GM12878 (cell line): ENCODE results near the gene CFAP54. TPM values are rescaled to one million over a fixed set of nuclear protein-coding genes. Genes with fewer than 3 reads are reported as not detected.

Experiments used
- ATAC-seq: fragments of 200-7000 bp; cut with Tn5 transposase; 3 replicates; pipeline ENCODE4 v1.9.1; 2020; ENCODE audit warnings: mild to moderate bottlenecking, moderate library complexity
- BruUV-seq: library from RNA; stranded (reverse); fragments of 400-500 nt; replicated peaks from 2 replicates; lab custom pipeline; 2021; lab: Mats Ljungman, UMichigan
- CTCF ChIA-PET: fragments of 300-600 bp; sonication (Branson Sonifier 250); formaldehyde crosslinking; extraction: SDS; loops from one replicate; lab custom pipeline; 2021; ENCODE audit warnings: inconsistent platforms; lab: Yijun Ruan, JAX
- POLR2A ChIA-PET: fragments of 350-600 bp; formaldehyde crosslinking; extraction: SDS; loops from one replicate; lab custom pipeline; 2021; ENCODE audit warnings: inconsistent platforms; lab: Charles Lee
- RAD21 ChIA-PET: fragments of 300-600 bp; sonication (Branson Sonifier 250); formaldehyde crosslinking; loops from one replicate; lab custom pipeline; 2023; ENCODE audit warnings: antibody characterized with exemption; ENCODE audit not compliant: unreplicated experiment; lab: Charles Lee
- SMC1A ChIA-PET: fragments of 300-600 bp; sonication (Branson Sonifier 250); formaldehyde crosslinking; loops from one replicate; lab custom pipeline; 2023; ENCODE audit not compliant: unreplicated experiment, uncharacterized antibody; lab: Charles Lee
- DNase-seq: peaks from one replicate; pipeline ENCODE4 v3.0.0-alpha.2; 2011; ENCODE audit warnings: low read depth, low spot score
- FAIRE-seq: peaks from 3 replicates; lab custom pipeline; 2011; peaks lifted over from hg19 to GRCh38; lab: Jason Lieb, UNC
- H2AFZ ChIP-seq: 2 replicates; pipeline ENCODE4 v1.6.0; 2011; ENCODE audit warnings: low read depth, low read length, control low read depth; ENCODE audit not compliant: control insufficient read depth
- H3K27ac ChIP-seq: 2 replicates; pipeline ENCODE4 v1.5.1; 2011; ENCODE audit warnings: control low read depth; ENCODE audit not compliant: control insufficient read depth, insufficient read depth
- H3K27me3 ChIP-seq, 2 experiments: replicated peaks in 1 of 2; 2 replicates each; pipeline versions ENCODE4 v1.6.0 to v1.6.1; 2011; ENCODE audit warnings: low read length in 1 of 2; ENCODE audit not compliant: control insufficient read depth in 2 of 2, insufficient read depth in 2 of 2
- H3K36me3 ChIP-seq, 2 experiments: 2 replicates each; pipeline ENCODE4 v1.5.1; 2011; ENCODE audit warnings: low read length in 1 of 2; ENCODE audit not compliant: control insufficient read depth in 2 of 2, insufficient read depth in 2 of 2
- H3K4me1 ChIP-seq: 2 replicates; pipeline ENCODE4 v1.6.1; 2011; ENCODE audit warnings: mild to moderate bottlenecking, low read length, moderate library complexity, mixed read lengths; ENCODE audit not compliant: control insufficient read depth, insufficient read depth
- H3K4me2 ChIP-seq: 2 replicates; pipeline ENCODE4 v1.6.0; 2011; ENCODE audit warnings: control low read depth; ENCODE audit not compliant: control insufficient read depth, insufficient read depth
- H3K4me3 ChIP-seq: fragments of 200-600 bp; sonication (generic); 2 replicates; pipeline ENCODE4 v1.5.1; 2016
- H3K79me2 ChIP-seq: 2 replicates; pipeline ENCODE4 v1.6.0; 2011; ENCODE audit warnings: low read length; ENCODE audit not compliant: control insufficient read depth, insufficient read depth
- H3K9ac ChIP-seq: 2 replicates; pipeline ENCODE4 v1.8.0; 2011; ENCODE audit warnings: low read length, control low read depth, mixed read lengths; ENCODE audit not compliant: control insufficient read depth, insufficient read depth
- H3K9me3 ChIP-seq: replicated peaks from 3 replicates; pipeline ENCODE4 v1.5.1; 2011; ENCODE audit warnings: mild to moderate bottlenecking, low read length; ENCODE audit not compliant: control insufficient read depth, insufficient read depth
- H4K20me1 ChIP-seq: 2 replicates; pipeline ENCODE4 v1.6.0; 2011; ENCODE audit not compliant: control insufficient read depth, insufficient read depth
- BACH1 ChIP-seq: fragments of 450-650 bp; IDR thresholded peaks from 2 replicates; pipeline ENCODE4 v1.6.1; 2017; ENCODE audit warnings: mild to moderate bottlenecking, borderline replicate concordance
- CBFB ChIP-seq: IDR thresholded peaks from 2 replicates; pipeline ENCODE4 v1.6.1; 2016; ENCODE audit warnings: antibody characterized with exemption, low read depth
- CHD2 ChIP-seq: IDR thresholded peaks from 2 replicates; pipeline ENCODE4 v1.6.1; 2011; ENCODE audit warnings: low read depth, low read length, improper control_type of control experiment, borderline replicate concordance
- CHD4 ChIP-seq: fragments of 200-600 bp; sonication (generic); IDR thresholded peaks from 2 replicates; pipeline ENCODE4 v1.6.1; 2016; ENCODE audit warnings: mild to moderate bottlenecking
- HDGF ChIP-seq: fragments of 450-650 bp; IDR thresholded peaks from 2 replicates; pipeline ENCODE4 v1.6.1; 2016; ENCODE audit warnings: antibody characterized with exemption
- HSF1 ChIP-seq: fragments of 150-350 bp; IDR thresholded peaks from 2 replicates; pipeline ENCODE4 v1.6.1; 2014; ENCODE audit warnings: mild to moderate bottlenecking, low read depth, low read length
- JUND ChIP-seq: IDR thresholded peaks from 2 replicates; pipeline ENCODE4 v1.6.1; 2012; ENCODE audit warnings: low read depth, mild to moderate bottlenecking, low read length, improper control_type of control experiment, moderate library complexity
- NR2F1 ChIP-seq: fragments of 450-650 bp; conservative IDR thresholded peaks from 2 replicates; pipeline ENCODE4 v1.6.1; 2017; ENCODE audit warnings: mild to moderate bottlenecking
- PAX8 ChIP-seq: fragments of 450-650 bp; IDR thresholded peaks from 2 replicates; pipeline ENCODE4 v1.6.1; 2017; ENCODE audit warnings: mild to moderate bottlenecking, moderate library complexity
- RAD51 ChIP-seq: fragments of 450-650 bp; IDR thresholded peaks from 2 replicates; pipeline ENCODE4 v1.6.1; 2016; ENCODE audit warnings: moderate library complexity, mild to moderate bottlenecking, inconsistent platforms
- SMAD5 ChIP-seq: IDR thresholded peaks from 2 replicates; pipeline ENCODE4 v1.6.1; 2016; ENCODE audit warnings: antibody characterized with exemption, low read depth
- SMC3 ChIP-seq: IDR thresholded peaks from 2 replicates; pipeline ENCODE4 v1.6.1; 2011; ENCODE audit warnings: low read length, improper control_type of control experiment, borderline replicate concordance
- TAF1 ChIP-seq: IDR thresholded peaks from 2 replicates; pipeline ENCODE4 v1.6.1; 2011; ENCODE audit warnings: mild to moderate bottlenecking, low read depth, low read length, borderline replicate concordance
- TCF12 ChIP-seq: IDR thresholded peaks from 2 replicates; pipeline ENCODE4 v1.6.1; 2011; ENCODE audit warnings: low read depth, mild to moderate bottlenecking, low read length
- WGBS: methylation state at CpG from one replicate; pipeline ENCODE4 v1.1.6; 2016; ENCODE audit warnings: low lambda C conversion rate; ENCODE audit not compliant: insufficient replicate concordance, insufficient coverage; ENCODE audit errors: missing lambda C conversion rate; 5-methylcytosine and 5-hydroxymethylcytosine counted together
- in situ Hi-C: fragments of 300-500 bp; cut with MboI; formaldehyde crosslinking; loops from 9 replicates; pipeline ENCODE4 v1.14.3; 2018; ENCODE audit warnings: mixed read lengths
- intact Hi-C: fragments of 100-400 bp; cut with micrococcal nuclease; formaldehyde crosslinking; loops from one replicate; pipeline ENCODE4 v1.14.2; 2022; ENCODE audit not compliant: unreplicated experiment
- polyA plus RNA-seq, 11 experiments: library from polyadenylated mRNA; depleted of rRNA in 4 of 11; unstranded in 6 of 11; stranded (reverse) in 5 of 11; fragments of >200 nt; fragmentation: Nextera tagmentation in 4 of 11; fragmentation: Illumina TruSeq in 1 of 11; extraction: Ambion mirVana in 4 of 11; extraction: Trizol in 1 of 11; gene quantifications; 1 replicate in 1 of 11; 2 replicates in 10 of 11; pipeline versions ENCODE4 v1.2.1 to v1.2.3, GENCODE V29; 2011 to 2016; ENCODE audit warnings: inconsistent platforms in 2 of 11, missing spikeins in 2 of 11, low read depth in 1 of 11
- total RNA-seq, 4 experiments: library from RNA; depleted of rRNA in 3 of 4; stranded (reverse); fragments of >200 nt in 3 of 4; fragmentation: Illumina TruSeq in 1 of 4; extraction: Trizol in 1 of 4; gene quantifications; 2 replicates each; pipeline versions ENCODE4 v1.2.1 to v1.2.3, GENCODE V29; 2013 to 2021

The CFAP54 gene
- total and polyA plus RNA-seq, 10 of the 15 experiments (the other 5 are each of a cell fraction or from before 2014, with no cell fraction given), result 0.19 to 1.5 (median 0.56) TPM

- Histone ChIP-seq H2AFZ (no peak overlapping the region), H3K9ac (no peak overlapping the region), H4K20me1 (no peaks in the 10 kb centered on the region), H3K27me3 (no peaks in the 10 kb centered on the region), H3K36me3 (no peaks in the 10 kb centered on the region), H3K27ac (no peak overlapping the region), H3K79me2 (no peaks in the 10 kb centered on the region), H3K9me3 (no peaks in the 10 kb centered on the region), H3K4me1 (no peaks in the 10 kb centered on the region), H3K4me2 (no peak overlapping the region), H3K4me3 (no peak overlapping the region)
- ChIA-PET RAD21 (no interaction called here), CTCF (no interaction called here), SMC1A (no interaction called here), POLR2A (no interaction called here)
- DNase-seq (no peak), ATAC-seq (no peak), FAIRE-seq (no peak)
- TF ChIP-seq CBFB, result no peak
- in situ Hi-C loops, result no loop called here
- no TSS peak for BruUV-seq
- intact Hi-C loops, result no loop called here
- 8% methylated on average over 3 of the region's 3 CpGs for WGBS
These were observed 281.1 kb downstream of the CFAP54 start for GRCh38 chr12:96770219-96771102.

DNA sequence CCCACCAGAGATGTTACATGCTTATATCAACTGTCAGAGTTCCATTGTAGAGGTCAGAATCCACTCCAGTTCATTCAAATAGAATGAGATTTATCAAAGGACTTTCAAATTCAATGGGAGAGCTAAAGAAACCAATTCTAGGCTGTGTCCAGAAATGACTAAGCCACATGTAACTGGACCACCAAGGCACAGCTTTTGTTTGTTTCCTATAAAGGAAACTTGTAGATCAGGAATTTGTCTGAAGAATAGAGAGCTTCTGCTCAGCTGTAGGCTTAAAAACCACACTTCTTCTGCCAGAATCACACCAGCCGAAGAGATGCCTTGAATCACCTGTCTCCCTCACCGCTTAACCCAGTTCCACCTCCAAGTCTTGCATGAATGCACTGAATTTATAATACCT, 283.7 kb downstream of the CFAP54 start:
- H3K4me1 ChIP-seq, result no peaks in the 10 kb centered on the region
- no peaks in the 10 kb centered on the region for H3K79me2 ChIP-seq
- no peak for DNase-seq
- FAIRE-seq, result no peak
- intact Hi-C loops (no loop called here), in situ Hi-C loops (no loop called here)
- TF ChIP-seq SMAD5 (no peak), TAF1 (no peak), TCF12 (no peak), NR2F1 (no peak), CHD2 (no peak), HSF1 (no peak), BACH1 (no peak), RAD51 (no peak), SMC3 (no peak), PAX8 (no peak), JUND (no peak), HDGF (no peak), CHD4 (no peak)
- H3K27me3 ChIP-seq, result no peaks in the 10 kb centered on the region
- no peak overlapping the region for H3K9ac ChIP-seq
- H3K27ac ChIP-seq, result no peak overlapping the region
- ChIA-PET POLR2A (no interaction called here), RAD21 (no interaction called here), CTCF (no interaction called here), SMC1A (no interaction called here)
- H2AFZ ChIP-seq, result no peak overlapping the region
- H4K20me1 ChIP-seq, result no peaks in the 10 kb centered on the region
- 76% methylated on average over 2 of the region's 2 CpGs for WGBS
- no peaks in the 10 kb centered on the region for H3K36me3 ChIP-seq
- ATAC-seq, result no peak
- no peak overlapping the region for H3K4me2 ChIP-seq
- no peaks in the 10 kb centered on the region for H3K9me3 ChIP-seq
- BruUV-seq, result no TSS peak
- no peak overlapping the region for H3K4me3 ChIP-seq
